Mesenchymal stem cell (in vitro differentiated cells and primary cell): ENCODE results near the gene GNS.

Experiments used
- DNase-seq: peaks from one replicate; pipeline ENCODE4 v3.0.0-alpha.2; 2013
- H2AFZ ChIP-seq: one replicate; pipeline ENCODE4 v1.6.1; 2013; ENCODE audit warnings: low read depth, mild to moderate bottlenecking, control low read depth, inconsistent platforms, low read length, moderate library complexity
- H2AK5ac ChIP-seq: 2 replicates; pipeline ENCODE4 v1.6.1; 2013; ENCODE audit warnings: low read length, moderate library complexity, mild to moderate bottlenecking, inconsistent platforms; ENCODE audit not compliant: severe bottlenecking
- H2BK120ac ChIP-seq: one replicate; pipeline ENCODE4 v1.6.1; 2013; ENCODE audit warnings: low read depth, mild to moderate bottlenecking, inconsistent platforms, low read length, moderate library complexity
- H2BK12ac ChIP-seq, 2 experiments: one replicate each; pipeline ENCODE4 v1.6.1; 2013; ENCODE audit warnings: inconsistent platforms in 2 of 2, low read length in 2 of 2, mild to moderate bottlenecking in 2 of 2, moderate library complexity in 2 of 2, control low read depth in 1 of 2
- H2BK15ac ChIP-seq: one replicate; pipeline ENCODE4 v1.6.1; 2013; ENCODE audit warnings: mild to moderate bottlenecking, low read depth, inconsistent platforms; ENCODE audit not compliant: poor library complexity, severe bottlenecking
- H2BK5ac ChIP-seq: 2 replicates; pipeline ENCODE4 v1.6.1; 2013; ENCODE audit warnings: low read depth, mild to moderate bottlenecking, low read length, control low read depth, inconsistent platforms; ENCODE audit not compliant: poor library complexity, severe bottlenecking
- H3K14ac ChIP-seq, 2 experiments: one replicate each; pipeline ENCODE4 v1.6.1; 2013; ENCODE audit warnings: inconsistent platforms in 2 of 2, low read length in 2 of 2, control low read depth in 1 of 2, mild to moderate bottlenecking in 1 of 2, moderate library complexity in 1 of 2
- H3K18ac ChIP-seq, 2 experiments: one replicate each; pipeline ENCODE4 v1.6.1; 2013; ENCODE audit warnings: inconsistent platforms in 2 of 2, low read length in 2 of 2, control low read depth in 1 of 2, low read depth in 1 of 2, mild to moderate bottlenecking in 1 of 2
- H3K23ac ChIP-seq, 2 experiments: one replicate each; pipeline ENCODE4 v1.6.1; 2013; ENCODE audit warnings: inconsistent platforms in 2 of 2, low read length in 2 of 2, mild to moderate bottlenecking in 2 of 2, moderate library complexity in 2 of 2, control low read depth in 1 of 2
- H3K27ac ChIP-seq: 2 replicates; pipeline ENCODE4 v1.5.1; 2013; ENCODE audit warnings: mild to moderate bottlenecking, moderate library complexity, low read length, control low read depth, inconsistent platforms; ENCODE audit not compliant: poor library complexity, severe bottlenecking
- H3K27me3 ChIP-seq, 2 experiments: 2 replicates each; pipeline versions ENCODE4 v1.6.1 to v1.7.0; 2013; ENCODE audit warnings: low read length in 2 of 2, mild to moderate bottlenecking in 2 of 2, moderate library complexity in 2 of 2, control low read depth in 1 of 2, inconsistent platforms in 1 of 2; ENCODE audit not compliant: control insufficient read depth in 1 of 2, insufficient read depth in 1 of 2
- H3K36me3 ChIP-seq, 2 experiments: 2 replicates each; pipeline versions ENCODE4 v1.6.1 to v1.7.0; 2013; ENCODE audit warnings: low read length in 2 of 2, control low read depth in 1 of 2, inconsistent platforms in 1 of 2, low read depth in 1 of 2, mild to moderate bottlenecking in 1 of 2; ENCODE audit not compliant: insufficient read depth in 2 of 2, control insufficient read depth in 1 of 2
- H3K4ac ChIP-seq, 2 experiments: one replicate each; pipeline ENCODE4 v1.6.1; 2013; ENCODE audit warnings: inconsistent platforms in 2 of 2, low read length in 2 of 2, mild to moderate bottlenecking in 2 of 2, moderate library complexity in 2 of 2, control low read depth in 1 of 2, low read depth in 1 of 2
- H3K4me1 ChIP-seq: 2 replicates; pipeline ENCODE4 v1.6.1; 2013; ENCODE audit warnings: low read depth, low read length, control low read depth; ENCODE audit not compliant: control insufficient read depth, insufficient read depth
- H3K4me2 ChIP-seq: 2 replicates; pipeline ENCODE4 v1.6.1; 2013; ENCODE audit warnings: low read length, mild to moderate bottlenecking, inconsistent platforms; ENCODE audit not compliant: poor library complexity, severe bottlenecking
- H3K4me3 ChIP-seq, 2 experiments: 2 replicates each; pipeline versions ENCODE4 v1.5.1 to v1.7.0; 2013; ENCODE audit warnings: low read length in 2 of 2, mild to moderate bottlenecking in 2 of 2, control low read depth in 1 of 2, low read depth in 1 of 2; ENCODE audit not compliant: insufficient read depth in 1 of 2
- H3K79me1 ChIP-seq: replicated peaks from 2 replicates; pipeline ENCODE4 v1.6.1; 2013; ENCODE audit warnings: mild to moderate bottlenecking, control low read depth, low read length, inconsistent platforms; ENCODE audit not compliant: poor library complexity, severe bottlenecking
- H3K9ac ChIP-seq: 2 replicates; pipeline ENCODE4 v1.7.0; 2013; ENCODE audit warnings: mild to moderate bottlenecking, low read length, moderate library complexity
- H3K9me3 ChIP-seq: 2 replicates; pipeline ENCODE4 v1.7.0; 2013; ENCODE audit warnings: mild to moderate bottlenecking, low read length; ENCODE audit not compliant: control insufficient read depth
- H4K8ac ChIP-seq: one replicate; pipeline ENCODE4 v1.6.1; 2013; ENCODE audit warnings: inconsistent platforms, mild to moderate bottlenecking, low read length, moderate library complexity
- H4K91ac ChIP-seq: one replicate; pipeline ENCODE4 v1.6.1; 2013; ENCODE audit warnings: mild to moderate bottlenecking, low read length, inconsistent platforms
- WGBS: methylation state at CpG from one replicate; pipeline ENCODE4 v1.1.7; 2013; ENCODE audit warnings: mixed read lengths; 5-methylcytosine and 5-hydroxymethylcytosine counted together

Gene GNS

DNA sequence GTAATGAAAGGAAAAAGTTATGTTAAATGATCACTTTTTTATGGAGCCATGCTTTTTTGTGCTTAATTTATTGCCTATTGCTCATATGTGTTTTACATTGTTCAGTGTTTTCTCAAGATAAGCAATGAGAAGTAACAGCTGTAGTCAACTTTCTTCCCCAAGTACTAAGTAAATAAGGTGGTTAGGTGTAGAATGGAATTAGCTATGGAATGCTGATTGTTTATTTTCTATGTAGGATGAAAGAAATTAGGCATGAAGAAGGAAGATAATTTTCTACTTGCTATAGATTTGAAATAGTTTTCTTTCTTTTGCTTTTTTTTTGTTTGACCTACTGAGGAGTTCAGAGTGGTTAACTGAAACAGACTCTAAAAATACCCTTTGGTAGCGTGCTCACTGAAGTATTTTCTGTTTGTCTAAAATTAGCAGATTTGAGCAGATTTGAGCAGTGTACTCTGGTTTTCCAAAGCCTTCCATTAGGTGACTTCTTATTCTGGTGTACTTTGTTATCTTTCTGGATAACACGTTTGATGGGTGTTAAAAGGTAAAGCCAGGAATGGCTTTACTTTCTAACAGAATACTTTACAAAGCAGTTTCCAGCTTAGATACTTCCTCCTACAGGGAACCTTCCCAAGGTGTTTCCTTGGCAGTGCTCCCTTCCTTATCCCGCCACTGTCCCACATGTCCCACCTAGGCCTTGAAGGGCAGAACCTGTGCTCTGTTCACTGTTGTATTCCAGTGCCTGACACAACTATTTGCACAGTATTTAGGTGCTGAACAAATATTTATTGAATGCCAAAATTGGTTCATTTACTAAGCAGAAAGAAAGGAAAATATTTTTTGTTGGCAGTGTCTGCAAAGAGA lies 92.9 kb downstream of the GNS start:
- Histone ChIP-seq H3K14ac (no peak overlapping the region), H2BK12ac (peak overlapping the region; percentile 75 to 98), H3K9me3 (no peaks in the 10 kb centered on the region), H3K9ac (no peak overlapping the region), H3K4ac (no peak overlapping the region), H2BK5ac (no peak overlapping the region), H2AFZ (no peak overlapping the region), H4K91ac (no peak overlapping the region), H3K4me3 (no peak overlapping the region), H2BK120ac (no peak overlapping the region), H3K27ac (no peak overlapping the region), H2BK15ac (no peak overlapping the region), H3K79me1 (peaks cover 29% of the 10 kb centered on the region), H3K23ac (no peak overlapping the region), H2AK5ac (no peak overlapping the region), H3K4me2 (no peak overlapping the region), H3K27me3 (no peaks in the 10 kb centered on the region), H3K36me3 (no peaks in the 10 kb centered on the region), H3K4me1 (peaks cover 13% of the 10 kb centered on the region), H3K18ac (peak overlapping the region; percentile 60 to 62), H4K8ac (no peak overlapping the region)
- DNase-seq, result peak; percentile 61
- WGBS, result 56% methylated on average over 3 of the region's 3 CpGs

DNA sequence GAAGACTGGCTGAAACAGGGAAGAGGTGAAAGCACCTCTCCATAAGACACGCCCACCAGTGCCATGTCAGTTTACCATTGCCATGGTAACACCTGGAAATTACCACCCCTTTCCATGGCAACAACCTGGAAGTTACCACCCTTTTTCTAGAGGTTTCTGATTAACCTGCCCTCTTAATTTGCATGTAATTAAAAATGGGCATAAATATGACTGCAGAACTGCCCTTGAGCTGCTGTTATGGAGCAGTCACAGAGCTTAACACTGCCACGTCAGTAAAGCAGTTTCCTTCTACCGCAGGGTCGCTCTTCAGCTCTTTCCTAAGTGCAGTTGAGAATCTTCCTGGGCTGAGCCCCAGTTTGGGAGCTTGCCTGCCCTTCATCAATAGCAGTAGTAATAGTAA lies 93.7 kb downstream of the GNS start:
- H2BK15ac ChIP-seq, result no peak overlapping the region
- H2AFZ ChIP-seq, result no peak overlapping the region
- no peak overlapping the region for H2AK5ac ChIP-seq
- H3K9ac ChIP-seq, result no peak overlapping the region
- WGBS, result 72% methylated on average over 4 of the region's 4 CpGs
- H3K36me3 ChIP-seq, result no peaks in the 10 kb centered on the region
- no peak overlapping the region for H3K4me2 ChIP-seq
- no peaks in the 10 kb centered on the region for H3K9me3 ChIP-seq
- H3K4me3 ChIP-seq, result no peak overlapping the region
- H3K23ac ChIP-seq, result no peak overlapping the region
- H3K27me3 ChIP-seq, result no peaks in the 10 kb centered on the region
- DNase-seq, result peak; percentile 70
- peaks cover 28% of the 10 kb centered on the region for H3K79me1 ChIP-seq
- no peak overlapping the region for H3K14ac ChIP-seq
- H3K27ac ChIP-seq, result no peak overlapping the region
- H3K18ac ChIP-seq, result peak overlapping the region in 1 of 2 experiments; percentile 81
- peaks cover 9% of the 10 kb centered on the region for H3K4me1 ChIP-seq
- H3K4ac ChIP-seq, result no peak overlapping the region
- no peak overlapping the region for H4K91ac ChIP-seq
- no peak overlapping the region for H2BK120ac ChIP-seq
- H4K8ac ChIP-seq, result no peak overlapping the region
- no peak overlapping the region for H2BK5ac ChIP-seq
- peak overlapping the region in 1 of 2 experiments; percentile 6 for H2BK12ac ChIP-seq
